ENCODE data around the gene CCDC28B.

The CCDC28B gene

GRCh38 chr1:32219022-32219421 lies 18.6 kb downstream of the CCDC28B start:
- H3K4me3 ChIP-seq (ENCODE audit: low read depth, low read length) = no peak overlapping the region
- DNase-seq (ENCODE audit: low read depth) = no peak

GRCh38 chr1:32220746-32221580 lies 20.6 kb downstream of the CCDC28B start:
- DNase-seq (ENCODE audit: low read depth) = no peak
- peak overlapping the region; percentile 83 for H3K4me3 ChIP-seq (ENCODE audit: low read depth, low read length)

DNA sequence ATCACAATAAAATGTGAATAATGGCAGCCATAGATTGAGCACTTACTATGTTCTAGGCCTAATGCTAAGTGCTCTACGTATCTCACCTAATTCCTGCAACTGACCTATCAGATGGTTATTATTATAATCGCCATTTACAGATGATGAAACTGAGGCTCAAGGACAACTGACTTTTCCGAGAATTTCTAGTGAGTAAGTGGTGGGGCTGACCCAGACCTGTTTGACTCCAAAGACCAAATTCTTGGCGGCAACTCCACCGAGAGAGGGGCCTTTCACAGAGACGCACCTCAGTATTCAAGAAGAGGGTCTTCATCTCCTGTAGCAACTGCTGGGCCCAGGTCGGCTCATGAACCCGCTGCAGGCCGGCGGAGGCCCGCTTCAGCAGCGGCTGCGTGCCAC lies 21.2 kb downstream of the CCDC28B start:
- no peak for DNase-seq (ENCODE audit: low read depth)
- peak overlapping the region; percentile 83 for H3K4me3 ChIP-seq (ENCODE audit: low read depth, low read length)

- peak within 1 kb of the TSS; percentile 83 for H3K4me3 ChIP-seq (ENCODE audit: low read depth, low read length)
- peak; percentile 59 for DNase-seq (ENCODE audit: low read depth)
Observed at GRCh38 chr1:32221980-32222755, 21.8 kb downstream of the CCDC28B start, which contains the start of the genes EIF3I and TMEM234. Gene EIF3I, plus strand, starts transcription at chr1:32222407. Its CDS starts 35 bp downstream, at chr1:32222442. Gene TMEM234, minus strand, starts transcription at chr1:32222353. Its CDS starts 31 bp downstream, at chr1:32222322.

DNA sequence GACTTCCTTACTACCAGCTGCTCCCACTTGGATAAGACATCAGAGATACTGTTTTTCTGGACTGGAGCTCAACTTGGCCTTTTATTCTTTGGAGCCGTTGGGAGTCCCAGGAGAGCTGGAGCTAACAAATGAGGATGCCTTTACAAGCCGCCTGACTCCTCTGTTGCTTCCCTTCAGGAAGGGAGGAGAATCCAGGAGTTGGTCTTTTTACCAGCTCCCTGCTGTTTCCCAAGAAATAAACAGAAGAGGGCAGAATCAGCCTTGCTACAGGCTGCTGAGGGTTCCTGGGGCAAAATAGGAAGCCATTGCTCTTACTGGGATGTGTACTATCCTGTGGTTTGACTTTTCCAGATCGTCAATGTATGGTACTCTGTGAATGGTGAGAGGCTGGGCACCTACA lies 23.3 kb downstream of the CCDC28B start:
- DNase-seq (ENCODE audit: low read depth) = no peak
- H3K4me3 ChIP-seq (ENCODE audit: low read depth, low read length) = no peak overlapping the region

- H3K4me3 ChIP-seq (ENCODE audit: low read depth, low read length) = no peak overlapping the region
- no peak for DNase-seq (ENCODE audit: low read depth)
Observed at GRCh38 chr1:32224285-32224684, 23.9 kb downstream of the CCDC28B start.

DNA sequence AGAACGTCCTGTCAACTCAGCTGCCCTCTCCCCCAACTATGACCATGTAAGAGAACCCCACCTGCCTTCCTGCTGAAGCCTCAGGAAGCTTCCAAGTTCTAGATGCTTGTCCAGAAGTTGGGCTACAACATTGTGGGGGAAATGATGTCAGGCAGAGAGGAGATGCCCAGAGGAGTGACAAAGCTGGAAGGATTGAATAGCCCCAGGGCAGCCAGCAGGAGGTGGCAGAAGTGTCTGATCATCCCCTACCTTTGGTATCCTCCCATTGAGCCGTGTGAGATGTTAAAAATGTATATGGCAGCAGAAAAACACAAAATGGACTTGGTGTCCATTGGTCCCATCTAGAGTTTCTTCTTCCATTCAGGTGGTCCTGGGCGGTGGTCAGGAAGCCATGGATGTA lies 28.4 kb downstream of the CCDC28B start:
- H3K4me3 ChIP-seq (ENCODE audit: low read depth, low read length) = no peak overlapping the region
- no peak for DNase-seq (ENCODE audit: low read depth)

- H3K4me3 ChIP-seq (ENCODE audit: low read depth, low read length) = no peak overlapping the region
- DNase-seq (ENCODE audit: low read depth) = no peak
Observed at GRCh38 chr1:32231843-32232432, 31.5 kb downstream of the CCDC28B start.

DNA sequence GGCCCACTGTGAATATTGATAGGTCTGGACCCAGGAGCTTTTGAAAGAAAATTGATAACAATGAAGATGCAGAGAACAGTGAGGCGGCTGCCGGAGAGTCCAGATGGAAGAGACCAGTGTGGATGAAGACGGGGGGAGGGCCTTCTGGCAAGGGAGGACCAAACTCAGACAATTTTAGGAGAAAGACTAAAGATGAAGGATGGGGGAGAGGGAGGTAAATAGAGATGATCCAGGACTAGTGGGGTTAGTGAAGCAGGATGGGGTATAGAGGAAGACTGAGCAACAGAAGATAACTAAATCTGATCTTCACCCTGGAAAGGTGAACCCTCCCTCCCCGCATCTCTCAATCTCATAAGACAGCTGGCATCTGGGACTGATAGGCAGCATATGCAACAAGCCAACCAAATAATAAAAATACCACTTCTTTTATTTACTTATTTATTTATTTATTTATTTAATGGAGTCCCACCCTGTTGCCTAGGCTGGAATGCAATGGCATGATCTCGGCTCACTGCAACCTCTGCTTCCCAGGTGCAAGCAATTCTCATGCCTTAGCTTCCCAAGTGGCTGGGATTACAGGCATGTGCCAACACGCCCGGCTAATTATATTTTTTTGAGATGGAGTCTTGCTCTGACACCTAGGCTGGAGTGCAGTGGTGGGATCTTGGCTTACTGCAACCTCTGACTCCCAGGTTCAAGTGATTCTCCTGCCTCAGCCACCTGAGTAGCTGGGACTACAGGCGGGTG lies 32.3 kb downstream of the CCDC28B start:
- DNase-seq (ENCODE audit: low read depth) = no peak
- H3K4me3 ChIP-seq (ENCODE audit: low read depth, low read length) = no peak overlapping the region

GRCh38 chr1:32234792-32235191 lies 34.4 kb downstream of the CCDC28B start:
- no peak overlapping the region for H3K4me3 ChIP-seq (ENCODE audit: low read depth, low read length)
- no peak for DNase-seq (ENCODE audit: low read depth)

DNA sequence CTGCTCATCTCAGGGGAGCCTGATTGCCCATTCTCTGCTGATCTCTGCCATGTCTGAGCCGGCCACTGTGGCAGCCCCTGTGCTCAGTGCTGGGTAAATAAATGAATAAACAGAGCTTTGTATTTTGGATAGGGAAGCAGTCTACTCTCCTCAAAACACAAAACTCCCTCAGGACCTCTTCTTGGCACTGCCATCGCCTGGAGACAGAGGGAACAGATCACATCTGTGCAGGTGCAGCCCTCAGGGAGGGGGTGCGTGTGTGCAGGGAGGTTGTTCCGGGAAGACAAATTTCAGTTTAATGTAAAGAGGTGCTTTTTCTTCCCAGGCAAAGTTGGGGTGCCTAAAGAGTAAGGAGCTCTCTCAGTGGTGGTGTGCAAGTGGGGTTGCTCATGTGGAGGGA lies 38.9 kb downstream of the CCDC28B start:
- H3K4me3 ChIP-seq (ENCODE audit: low read depth, low read length) = no peak overlapping the region
- no peak for DNase-seq (ENCODE audit: low read depth)

DNA sequence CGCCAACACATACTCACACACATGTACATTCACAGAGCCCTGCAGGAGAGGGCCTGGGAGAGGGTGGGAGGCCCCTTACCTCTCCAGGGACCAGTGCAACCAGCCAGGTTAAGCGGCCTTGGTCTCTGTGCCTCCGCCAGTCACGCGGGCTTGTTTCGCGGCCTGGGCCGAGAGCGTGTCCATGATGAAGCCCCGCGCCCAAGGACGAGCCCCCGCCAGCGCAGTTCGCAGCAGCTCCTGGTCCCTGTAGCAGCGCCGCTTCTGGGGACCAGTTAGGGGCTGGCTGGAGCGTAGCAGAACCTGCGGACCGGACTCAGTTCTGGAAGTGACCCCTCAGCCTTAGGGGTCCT lies 39.4 kb downstream of the CCDC28B start:
- DNase-seq (ENCODE audit: low read depth) = no peak
- H3K4me3 ChIP-seq (ENCODE audit: low read depth, low read length) = no peak overlapping the region

DNA sequence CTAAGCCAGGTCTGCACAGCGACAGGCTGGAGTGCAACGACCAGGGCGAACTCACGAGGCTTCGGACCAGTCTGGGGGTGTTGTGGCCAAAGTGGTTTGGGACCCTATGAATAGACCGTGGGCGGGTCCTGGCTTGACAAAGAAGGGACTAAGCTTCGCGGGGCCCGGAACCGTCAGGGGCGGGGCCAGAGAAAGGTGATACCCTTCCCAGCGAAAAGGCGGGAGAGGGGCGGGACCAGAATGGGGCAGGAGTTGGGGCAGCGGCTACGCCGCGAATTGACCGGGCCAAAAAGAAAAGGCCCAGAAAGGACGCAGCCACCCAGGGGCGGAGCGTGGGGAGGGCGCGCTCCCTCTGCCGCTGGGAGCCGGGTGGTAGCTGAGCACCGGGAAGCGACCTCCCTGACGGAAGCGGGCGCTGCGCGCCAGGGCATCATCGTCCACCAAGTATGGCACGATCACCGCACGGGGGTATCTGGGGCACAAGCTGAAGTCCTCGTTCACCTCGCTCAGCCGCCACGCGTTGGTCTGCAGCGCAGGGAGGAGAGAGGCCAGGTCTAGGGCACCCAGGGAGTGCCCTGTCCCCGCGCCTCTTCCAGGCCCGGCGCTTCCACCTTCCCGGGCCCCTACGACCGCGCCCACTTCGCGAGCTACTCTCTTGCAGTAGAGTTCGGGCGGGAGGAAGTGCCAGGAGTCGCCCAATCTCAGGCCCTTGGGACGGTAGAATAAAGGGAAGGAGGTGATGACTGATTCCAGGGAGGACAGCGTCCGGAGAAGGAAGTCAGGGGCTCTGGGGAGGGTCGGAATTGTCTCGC lies 40.0 kb downstream of the CCDC28B start:
- DNase-seq (ENCODE audit: low read depth) = no peak

GRCh38 chr1:32241001-32241763 lies 40.8 kb downstream of the CCDC28B start:
- H3K4me3 ChIP-seq (ENCODE audit: low read depth, low read length) = peak overlapping the region; percentile 55
- DNase-seq (ENCODE audit: low read depth) = no peak

More for the DNA sequence above, 40.0 kb downstream of the CCDC28B start:
- H3K4me3 ChIP-seq (ENCODE audit: low read depth, low read length) = peak overlapping the region; percentile 55

- no peak overlapping the region for H3K4me3 ChIP-seq (ENCODE audit: low read depth, low read length)
- DNase-seq (ENCODE audit: low read depth) = no peak
Observed at GRCh38 chr1:32242341-32242851, 42.0 kb downstream of the CCDC28B start.

- no peak within 1 kb of the TSS for H3K4me3 ChIP-seq (ENCODE audit: low read depth, low read length)
- DNase-seq (ENCODE audit: low read depth) = peak; percentile 28
Observed at GRCh38 chr1:32246888-32247273, 46.5 kb downstream of the CCDC28B start, which contains the start of gene FAM167B. Gene FAM167B, plus strand, starts transcription at chr1:32247222. Its CDS starts 200 bp downstream, at chr1:32247422.

GRCh38 chr1:32247452-32247851 lies 47.1 kb downstream of the CCDC28B start:
- no peak overlapping the region for H3K4me3 ChIP-seq (ENCODE audit: low read depth, low read length)
- DNase-seq (ENCODE audit: low read depth) = no peak
